AG09309 (cell line): ENCODE results near the gene MPHOSPH9.

ENCODE experiments used
- DNase-seq: peaks from one replicate; pipeline ENCODE4 v3.0.0-alpha.2; 2010; ENCODE audit warnings: low read depth
- H3K4me3 ChIP-seq: 2 replicates; pipeline ENCODE4 v1.5.1; 2011; ENCODE audit warnings: mild to moderate bottlenecking, low read depth, low read length, moderate library complexity; ENCODE audit not compliant: control insufficient read depth
- TF ChIP-seq, protein P1 (sequence below): IDR thresholded peaks from 2 replicates; pipeline ENCODE4 v1.5.1; 2011; ENCODE audit warnings: mild to moderate bottlenecking, low read depth, low read length, inconsistent platforms; ENCODE audit not compliant: insufficient read depth, control insufficient read depth; ENCODE audit errors: missing control alignments

The MPHOSPH9 gene

DNA sequence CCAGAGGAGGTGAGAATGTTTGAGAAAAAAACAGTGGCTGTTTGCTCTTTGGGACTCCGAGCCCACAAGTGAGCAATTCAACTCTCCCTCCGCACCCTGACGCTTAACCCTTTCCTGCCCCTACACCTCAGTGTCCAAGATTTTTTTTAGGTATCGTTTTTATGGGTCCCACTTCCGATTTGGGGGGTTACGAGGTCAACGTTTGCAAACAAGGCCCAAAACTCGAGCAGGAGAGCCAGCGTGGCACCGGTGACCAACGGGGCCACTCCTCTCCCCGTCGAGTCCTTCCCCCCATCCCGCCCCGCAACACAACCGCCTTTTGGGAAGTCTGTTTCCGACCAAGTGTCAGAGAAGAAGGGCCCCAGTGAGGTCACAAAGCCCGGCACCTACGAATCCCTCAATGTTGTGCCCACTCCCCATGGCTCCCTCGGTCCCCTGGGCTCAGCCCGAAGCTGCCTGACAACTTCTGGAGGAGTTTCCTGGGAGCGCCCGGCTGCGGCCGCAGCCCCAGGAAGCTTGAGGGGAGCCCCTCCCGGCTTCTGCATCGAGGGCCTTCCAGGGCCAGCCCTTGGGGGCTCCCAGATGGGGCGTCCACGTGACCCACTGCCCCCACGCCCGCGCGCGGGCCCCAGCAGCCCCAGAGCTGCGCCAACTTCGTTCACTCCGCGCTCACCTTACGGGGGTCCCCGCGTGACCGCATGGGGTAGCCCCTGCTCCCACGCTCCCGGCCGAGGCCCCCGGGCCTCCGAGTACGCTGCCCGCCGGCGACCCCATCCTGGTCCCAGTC lies 37.5 kb upstream of the MPHOSPH9 start:
- DNase-seq: peak; percentile 7
- peak overlapping the region; percentile 78 for H3K4me3 ChIP-seq
- TF ChIP-seq, protein P1, sequence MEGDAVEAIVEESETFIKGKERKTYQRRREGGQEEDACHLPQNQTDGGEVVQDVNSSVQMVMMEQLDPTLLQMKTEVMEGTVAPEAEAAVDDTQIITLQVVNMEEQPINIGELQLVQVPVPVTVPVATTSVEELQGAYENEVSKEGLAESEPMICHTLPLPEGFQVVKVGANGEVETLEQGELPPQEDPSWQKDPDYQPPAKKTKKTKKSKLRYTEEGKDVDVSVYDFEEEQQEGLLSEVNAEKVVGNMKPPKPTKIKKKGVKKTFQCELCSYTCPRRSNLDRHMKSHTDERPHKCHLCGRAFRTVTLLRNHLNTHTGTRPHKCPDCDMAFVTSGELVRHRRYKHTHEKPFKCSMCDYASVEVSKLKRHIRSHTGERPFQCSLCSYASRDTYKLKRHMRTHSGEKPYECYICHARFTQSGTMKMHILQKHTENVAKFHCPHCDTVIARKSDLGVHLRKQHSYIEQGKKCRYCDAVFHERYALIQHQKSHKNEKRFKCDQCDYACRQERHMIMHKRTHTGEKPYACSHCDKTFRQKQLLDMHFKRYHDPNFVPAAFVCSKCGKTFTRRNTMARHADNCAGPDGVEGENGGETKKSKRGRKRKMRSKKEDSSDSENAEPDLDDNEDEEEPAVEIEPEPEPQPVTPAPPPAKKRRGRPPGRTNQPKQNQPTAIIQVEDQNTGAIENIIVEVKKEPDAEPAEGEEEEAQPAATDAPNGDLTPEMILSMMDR: no peak

DNA sequence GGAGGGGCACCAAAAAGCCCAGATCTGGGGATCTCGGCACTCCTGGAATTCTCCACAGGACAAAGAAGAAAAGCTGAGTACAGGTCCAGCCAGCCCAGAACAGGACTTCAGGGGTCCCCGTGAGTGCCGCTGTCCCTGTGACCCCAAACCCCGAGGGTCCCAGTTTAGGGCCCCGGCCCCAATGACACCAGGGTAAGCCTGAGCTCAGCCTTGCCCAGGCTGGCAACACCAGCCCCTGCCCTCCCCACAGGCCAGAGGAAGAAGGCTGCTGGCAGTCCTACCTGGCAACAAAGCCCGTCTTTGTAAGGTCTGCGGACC lies 36.9 kb upstream of the MPHOSPH9 start:
- TF ChIP-seq, protein P1: no peak
- peak overlapping the region; percentile 78 for H3K4me3 ChIP-seq
- DNase-seq: no peak

DNA sequence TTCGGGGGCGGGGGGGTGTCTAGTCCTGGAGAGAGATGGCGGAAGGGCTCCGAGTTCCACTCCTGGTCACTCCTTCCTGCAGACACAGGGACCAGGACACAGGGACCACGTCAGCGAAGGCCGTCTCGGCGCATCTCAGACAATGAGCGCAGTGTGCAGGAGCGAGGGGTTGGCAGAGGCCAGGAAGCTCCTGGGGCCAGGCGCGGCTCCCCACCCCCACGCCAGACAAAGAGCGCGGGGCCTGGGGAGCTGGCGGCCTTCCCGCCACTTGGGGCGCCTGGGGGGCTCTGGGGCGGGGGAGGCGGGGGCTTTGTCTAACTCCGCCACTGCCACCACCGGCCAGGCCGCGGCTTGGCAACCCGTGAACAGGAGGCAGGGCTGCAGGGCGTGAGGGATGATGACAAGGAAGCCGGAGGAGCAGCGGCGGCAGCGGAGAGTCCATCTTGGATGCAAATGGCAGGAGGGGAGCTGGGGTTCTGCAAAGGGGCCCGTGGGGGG lies 36.5 kb upstream of the MPHOSPH9 start:
- H3K4me3 ChIP-seq: peak overlapping the region; percentile 78
- peak; percentile 13 for DNase-seq

DNA sequence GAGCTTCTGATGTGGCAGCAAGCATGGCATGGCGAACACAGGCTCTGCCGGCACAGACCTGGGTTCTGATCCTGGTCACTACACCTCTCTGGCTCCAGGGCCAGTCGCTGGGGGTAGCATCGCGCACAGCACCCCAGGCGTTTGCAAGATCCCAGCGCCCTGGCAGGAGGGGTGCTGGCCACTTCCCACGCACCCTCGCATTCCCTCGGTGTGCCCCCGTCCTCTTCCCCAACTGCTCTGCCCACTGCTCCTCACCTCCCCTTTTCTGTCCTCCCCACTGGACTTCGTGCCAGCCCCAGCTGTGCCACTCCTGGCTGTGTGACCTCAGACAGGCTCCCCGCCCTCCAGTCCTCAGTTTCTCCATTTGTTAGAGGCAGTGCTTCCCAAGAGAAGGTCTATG lies 35.9 kb upstream of the MPHOSPH9 start:
- peak overlapping the region; percentile 78 for H3K4me3 ChIP-seq
- TF ChIP-seq, protein P1: no peak
- no peak for DNase-seq

More for the DNA sequence above, 36.5 kb upstream of the MPHOSPH9 start:
- TF ChIP-seq, protein P1: no peak

DNA sequence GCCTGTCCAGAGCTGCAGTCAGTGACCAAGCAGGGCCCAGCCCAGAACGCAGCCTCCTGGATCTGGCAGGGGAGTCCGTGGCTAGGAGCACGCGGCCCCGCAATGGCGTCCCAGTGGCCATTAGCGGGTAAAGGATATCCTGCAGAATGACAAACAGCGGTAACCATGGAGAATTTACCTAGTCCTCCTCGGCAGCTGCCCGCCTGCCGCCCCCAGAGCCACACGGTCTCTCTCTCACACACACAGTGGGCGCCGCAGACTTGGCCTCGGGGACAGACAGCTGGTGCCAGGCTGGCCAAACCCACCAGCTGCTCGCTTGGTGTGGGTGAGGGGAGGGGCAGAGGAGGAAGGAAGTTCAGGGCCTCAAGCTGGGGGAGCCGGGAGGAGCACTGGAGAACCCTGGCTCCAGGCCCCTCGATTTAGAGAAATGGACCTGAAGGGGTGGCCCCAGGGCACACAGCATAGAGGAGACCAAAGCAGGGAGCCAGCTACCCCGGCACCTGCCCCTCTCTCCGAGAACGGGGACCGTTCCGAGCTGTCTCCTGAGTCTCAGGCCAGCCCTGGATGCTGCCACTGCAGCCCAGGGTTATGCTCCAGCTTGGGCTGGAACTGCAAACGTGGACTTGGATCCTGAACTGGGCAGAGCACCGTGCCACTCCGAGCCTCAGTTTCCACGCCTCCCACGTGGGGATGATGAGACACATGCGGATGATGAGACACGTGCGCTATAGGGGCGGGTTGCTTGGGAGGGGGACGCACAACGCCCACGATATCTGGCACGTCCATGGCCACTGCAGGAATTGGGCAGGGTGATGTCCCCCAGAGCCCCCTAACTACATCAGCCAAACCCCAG lies 35.3 kb upstream of the MPHOSPH9 start:
- DNase-seq: no peak
- TF ChIP-seq, protein P1: no peak
- H3K4me3 ChIP-seq: no peak overlapping the region

DNA sequence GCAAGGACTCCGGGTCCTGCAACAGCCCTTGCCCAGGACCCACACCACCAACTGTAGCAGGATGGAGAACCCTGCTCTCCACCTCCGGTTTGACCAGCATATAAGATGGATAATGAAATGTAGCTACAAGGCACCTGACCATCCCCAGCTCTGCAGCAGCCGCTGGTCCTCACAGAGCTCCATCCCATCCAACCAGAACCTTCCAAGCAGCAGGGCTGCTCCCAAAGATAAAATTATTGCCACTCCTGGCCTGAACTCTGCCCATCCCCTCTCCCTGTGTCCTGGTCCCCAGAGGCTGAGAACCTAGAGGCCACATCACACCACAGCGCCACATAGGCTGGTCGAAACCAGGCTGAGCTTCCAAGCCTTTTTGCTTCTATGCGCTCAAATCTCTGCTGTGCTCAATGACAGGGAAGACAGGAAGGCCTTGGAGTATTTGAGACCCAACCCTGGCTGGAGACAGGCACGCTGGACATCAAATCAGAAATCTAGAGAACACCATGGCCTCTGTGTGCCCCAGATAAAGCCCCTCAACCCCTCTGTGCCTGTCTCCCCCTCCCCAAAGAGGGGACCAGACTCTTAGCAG lies 34.5 kb upstream of the MPHOSPH9 start:
- TF ChIP-seq, protein P1: no peak
- no peak for DNase-seq
- H3K4me3 ChIP-seq: no peak overlapping the region
